Skeletal muscle cell (primary cell): ENCODE results near the gene ERBB2.

ENCODE experiments used
- DNase-seq: peaks from one replicate; pipeline ENCODE4 v3.0.0-alpha.2; 2010; ENCODE audit warnings: low read depth
- H3K4me3 ChIP-seq: 2 replicates; pipeline ENCODE4 v1.5.1; 2011; ENCODE audit warnings: low read depth, mild to moderate bottlenecking, control low read depth, low read length, moderate library complexity

ERBB2 gene

GRCh38 chr17:39772415-39772814, 72.6 kb downstream of the ERBB2 start:
- H3K4me3 ChIP-seq: no peak overlapping the region
- no peak for DNase-seq

DNA sequence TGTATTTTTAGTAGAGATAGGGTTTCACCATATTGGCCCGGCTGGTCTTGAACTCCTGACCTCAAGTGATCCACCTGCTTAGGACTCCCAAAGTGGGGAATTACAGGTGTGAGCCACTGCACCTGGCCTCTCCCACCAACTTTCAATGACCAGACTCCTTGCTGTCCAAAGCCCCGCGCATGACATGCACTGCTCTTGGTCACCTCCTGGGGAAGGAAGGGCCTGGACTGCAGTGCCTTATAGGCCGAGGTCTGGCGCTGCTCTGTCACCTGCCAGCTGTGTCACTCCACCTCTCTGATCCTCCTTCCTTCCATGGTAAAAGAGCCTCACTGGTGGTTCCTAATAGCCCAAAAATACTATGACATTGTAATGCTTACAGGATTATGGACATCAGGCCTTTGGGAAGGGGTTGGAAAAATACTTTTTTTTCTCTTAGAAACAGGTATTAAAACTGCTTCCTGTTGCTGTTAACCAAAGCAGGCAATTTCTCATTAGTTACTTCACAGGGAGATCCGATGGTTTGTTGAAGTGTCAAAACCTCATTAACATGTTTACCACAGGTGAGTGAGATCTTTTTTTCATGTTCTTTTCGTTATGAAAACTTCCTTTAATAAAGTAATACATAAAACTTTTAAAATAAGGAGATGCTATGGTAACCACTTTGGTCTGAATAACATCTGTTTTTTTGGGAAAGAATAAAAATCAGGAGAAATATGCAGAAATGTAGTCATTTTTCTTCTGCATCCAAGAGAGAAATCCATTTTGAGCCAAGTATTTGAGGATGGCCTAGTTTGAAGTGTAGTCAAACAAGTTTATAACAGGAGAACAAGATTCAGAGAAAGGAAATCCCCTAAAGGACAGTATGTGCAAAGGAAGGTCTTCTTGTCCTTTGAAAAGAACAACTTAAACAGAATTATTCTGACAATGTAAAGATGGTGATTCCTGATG, 73.4 kb downstream of the ERBB2 start:
- no peak for DNase-seq
- H3K4me3 ChIP-seq: no peak overlapping the region

DNA sequence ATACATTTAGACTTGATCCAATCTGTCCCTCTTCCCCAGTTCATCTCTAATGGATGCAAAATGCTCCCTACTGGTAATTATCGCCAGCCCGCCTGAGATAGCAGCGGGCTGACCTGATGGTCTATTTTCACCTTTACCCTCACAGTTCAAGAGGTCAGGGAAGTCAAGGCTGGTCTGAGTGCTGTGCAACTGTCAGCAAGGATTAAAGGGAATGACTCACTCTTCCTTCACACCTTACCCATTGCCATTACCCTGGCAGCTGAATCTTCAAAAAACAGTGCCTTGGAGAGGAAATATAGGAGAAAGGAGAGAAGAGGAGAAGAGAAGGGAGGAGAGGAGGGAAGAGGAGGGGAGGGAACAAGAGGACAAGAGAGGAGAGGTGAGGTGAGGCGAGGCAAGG, 74.2 kb downstream of the ERBB2 start:
- no peak overlapping the region for H3K4me3 ChIP-seq
- DNase-seq: no peak

GRCh38 chr17:39775031-39775430, 75.2 kb downstream of the ERBB2 start:
- no peak overlapping the region for H3K4me3 ChIP-seq
- no peak for DNase-seq

- no peak for DNase-seq
- H3K4me3 ChIP-seq: no peak overlapping the region
These were observed 76.4 kb downstream of the ERBB2 start for GRCh38 chr17:39776252-39776651.

DNA sequence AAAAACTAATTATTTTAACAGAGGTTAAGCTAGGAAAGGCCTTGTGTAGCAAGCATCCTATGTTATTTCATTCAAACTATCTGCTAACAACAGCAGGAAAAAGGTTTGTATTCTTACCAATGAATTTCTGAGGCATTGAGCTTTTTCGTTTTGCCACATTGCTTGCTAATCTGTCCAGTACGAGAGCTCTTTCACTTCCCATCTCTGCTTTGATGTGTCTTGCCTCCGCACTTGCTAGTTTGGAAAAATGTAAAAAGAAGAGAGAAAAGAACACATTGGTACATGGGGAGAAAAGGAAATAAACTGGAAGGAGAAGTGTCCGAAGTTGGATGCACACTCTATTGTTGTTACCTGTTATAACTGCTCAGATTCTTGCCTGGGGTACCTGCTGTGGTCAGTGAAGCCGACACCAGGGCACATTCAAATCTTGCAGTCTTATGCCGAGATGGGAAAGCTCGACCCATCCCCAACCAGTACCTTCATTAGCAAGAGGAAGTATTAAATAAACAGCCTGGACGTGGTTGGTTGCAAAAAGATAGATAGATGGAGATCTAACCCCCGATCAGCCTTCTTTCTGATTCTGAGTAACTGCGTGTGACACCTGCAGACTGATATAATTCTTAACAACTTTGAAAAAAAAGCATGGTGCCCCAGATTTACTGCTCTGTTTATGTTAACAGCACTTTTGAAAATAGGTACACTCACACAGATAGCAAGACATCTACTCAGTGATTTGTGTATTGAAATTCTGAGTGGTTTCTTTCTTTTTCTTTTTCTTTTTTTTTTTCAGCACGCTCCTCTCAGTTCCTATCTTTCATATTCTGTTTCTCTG, 77.9 kb downstream of the ERBB2 start:
- no peak for DNase-seq
- H3K4me3 ChIP-seq: no peak overlapping the region
